Neural progenitor cell (in vitro differentiated cells): ENCODE results near the gene SREBF1.

ENCODE experiments used
- CTCF ChIP-seq: fragments of 200-600 bp; sonication (generic); IDR thresholded peaks from 2 replicates; pipeline ENCODE4 v1.5.1; 2017; ENCODE audit warnings: antibody characterized with exemption, mild to moderate bottlenecking
- EZH2phosphoT487 ChIP-seq: fragments of 200-600 bp; sonication (generic); IDR thresholded peaks from 2 replicates; pipeline ENCODE4 v1.6.1; 2017; ENCODE audit warnings: antibody characterized with exemption

- TF ChIP-seq CTCF (no peak), EZH2phosphoT487 (no peak)
Observed at GRCh38 chr17:17841601-17842025, 4.8 kb upstream of the SREBF1 start.
